ENCODE results near the gene PLEKHO2.

PLEKHO2 gene

GRCh38 chr15:64844576-64845145 is 2.9 kb downstream of the PLEKHO2 start:
- H3K4me3 ChIP-seq (ENCODE audit: insufficient read depth, low read depth, low read length, poor library complexity, severe bottlenecking): peak overlapping the region; percentile 38
- H3K27me3 ChIP-seq (replicated peaks; ENCODE audit: control insufficient read depth, insufficient read depth, low read length, poor library complexity, severe bottlenecking): no peaks in the 10 kb centered on the region
- peaks cover 10% of the 10 kb centered on the region for H3K36me3 ChIP-seq (ENCODE audit: control insufficient read depth, insufficient read depth, low read length)
- peaks cover 46% of the 10 kb centered on the region for H3K4me1 ChIP-seq (ENCODE audit: control insufficient read depth, insufficient read depth, low read length, poor library complexity, severe bottlenecking)
- H3K27ac ChIP-seq (ENCODE audit: insufficient read depth, low read length, poor library complexity, severe bottlenecking): peak overlapping the region; percentile 39
- DNase-seq: no peak
- no peaks in the 10 kb centered on the region for H3K9me3 ChIP-seq (ENCODE audit: control insufficient read depth, low read length)

DNA sequence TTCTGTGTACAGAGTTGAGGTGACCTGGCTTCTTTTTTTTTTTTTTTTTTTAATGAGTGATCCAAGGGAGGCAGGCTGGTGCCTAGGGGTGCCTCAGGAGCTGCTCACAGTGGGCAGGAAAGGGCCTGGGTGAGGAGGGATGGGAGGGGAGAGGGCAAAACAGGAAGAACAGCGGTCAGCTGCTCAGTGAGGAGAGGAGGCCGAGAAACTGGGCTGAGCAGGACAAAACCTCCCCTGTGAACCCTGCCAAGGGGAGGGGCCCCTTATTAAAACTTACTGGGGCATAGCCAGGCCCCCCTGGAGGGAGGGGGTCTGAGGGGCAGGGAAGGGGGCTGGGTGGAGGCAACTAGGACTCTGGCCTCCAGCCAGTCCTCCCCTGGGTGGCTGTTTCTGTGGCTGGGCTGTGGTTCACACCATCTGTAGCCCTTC is 3.5 kb downstream of the PLEKHO2 start:
- Histone ChIP-seq H3K36me3 (ENCODE audit: control insufficient read depth, insufficient read depth, low read length) (peaks cover 13% of the 10 kb centered on the region), H3K4me3 (ENCODE audit: insufficient read depth, low read depth, low read length, poor library complexity, severe bottlenecking) (peak overlapping the region; percentile 20), H3K9me3 (ENCODE audit: control insufficient read depth, low read length) (no peaks in the 10 kb centered on the region), H3K4me1 (ENCODE audit: control insufficient read depth, insufficient read depth, low read length, poor library complexity, severe bottlenecking) (peaks cover 46% of the 10 kb centered on the region), H3K27ac (ENCODE audit: insufficient read depth, low read length, poor library complexity, severe bottlenecking) (peak overlapping the region; percentile 39), H3K27me3 (replicated peaks; ENCODE audit: control insufficient read depth, insufficient read depth, low read length, poor library complexity, severe bottlenecking) (no peaks in the 10 kb centered on the region)
- DNase-seq: no peak

DNA sequence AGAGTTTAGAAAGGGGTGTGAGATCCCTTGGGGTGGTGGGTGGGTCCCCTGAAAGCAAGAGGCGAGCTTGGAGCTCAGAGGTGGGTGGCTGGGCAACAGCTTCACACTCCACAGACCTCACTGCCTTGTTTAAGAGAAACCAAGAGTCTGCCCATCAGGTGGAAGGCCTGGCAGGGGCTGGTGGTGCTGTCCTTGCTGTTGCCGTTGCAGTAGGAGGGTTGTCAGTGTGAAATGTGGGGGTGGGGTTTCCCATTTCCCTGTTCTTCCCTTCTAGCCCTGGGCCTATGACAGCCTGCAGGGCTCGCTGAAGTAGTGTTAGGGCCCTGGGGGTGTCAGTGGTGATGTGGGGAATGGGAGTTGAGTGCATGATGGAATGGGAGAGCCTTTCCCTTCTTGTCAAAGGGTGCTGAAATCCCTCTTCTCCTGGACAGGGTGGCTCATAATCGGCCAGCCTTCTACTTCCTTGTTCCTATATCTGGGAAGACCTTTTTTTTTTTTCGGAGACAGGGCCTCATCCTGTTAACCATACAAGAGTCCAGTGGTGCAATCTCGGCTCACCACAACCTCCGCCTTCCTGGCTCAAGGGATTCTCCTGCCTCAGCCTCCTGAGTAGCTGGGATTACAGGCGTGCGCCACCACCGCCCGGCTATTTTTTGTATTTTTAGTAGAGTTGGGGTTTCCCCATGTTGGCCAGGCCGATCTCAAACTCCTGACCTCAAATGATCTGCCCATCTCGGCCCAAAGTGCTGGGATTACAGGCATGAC is 4.3 kb downstream of the PLEKHO2 start:
- no peak for DNase-seq
- H3K9me3 ChIP-seq (ENCODE audit: control insufficient read depth, low read length): no peaks in the 10 kb centered on the region
- no peak overlapping the region for H3K27ac ChIP-seq (ENCODE audit: insufficient read depth, low read length, poor library complexity, severe bottlenecking)
- H3K36me3 ChIP-seq (ENCODE audit: control insufficient read depth, insufficient read depth, low read length): peaks cover 19% of the 10 kb centered on the region
- no peaks in the 10 kb centered on the region for H3K27me3 ChIP-seq (replicated peaks; ENCODE audit: control insufficient read depth, insufficient read depth, low read length, poor library complexity, severe bottlenecking)
- no peak overlapping the region for H3K4me3 ChIP-seq (ENCODE audit: insufficient read depth, low read depth, low read length, poor library complexity, severe bottlenecking)
- H3K4me1 ChIP-seq (ENCODE audit: control insufficient read depth, insufficient read depth, low read length, poor library complexity, severe bottlenecking): peaks cover 41% of the 10 kb centered on the region

DNA sequence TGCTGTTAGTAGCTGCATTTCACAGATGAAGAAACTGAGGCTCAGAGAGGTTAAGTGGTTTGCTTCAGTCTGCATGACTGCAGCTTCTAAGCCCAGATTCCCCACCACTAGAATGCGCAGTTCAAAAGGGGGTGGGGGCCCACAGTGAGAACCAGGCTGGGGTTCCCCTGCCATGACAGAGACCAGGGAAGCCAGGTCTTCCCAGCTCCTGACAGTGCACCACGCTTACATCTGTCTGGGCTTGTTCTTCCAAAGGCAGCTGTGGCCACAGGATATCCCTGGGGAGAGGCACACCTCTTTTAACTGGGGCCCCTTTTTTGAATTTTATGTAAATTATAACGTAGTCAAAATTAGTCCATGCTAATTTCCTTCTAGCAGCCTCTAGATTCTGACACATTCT is 5.3 kb downstream of the PLEKHO2 start:
- Histone ChIP-seq H3K27ac (ENCODE audit: insufficient read depth, low read length, poor library complexity, severe bottlenecking) (no peak overlapping the region), H3K4me1 (ENCODE audit: control insufficient read depth, insufficient read depth, low read length, poor library complexity, severe bottlenecking) (peaks cover 39% of the 10 kb centered on the region), H3K9me3 (ENCODE audit: control insufficient read depth, low read length) (no peaks in the 10 kb centered on the region), H3K4me3 (ENCODE audit: insufficient read depth, low read depth, low read length, poor library complexity, severe bottlenecking) (no peak overlapping the region), H3K27me3 (replicated peaks; ENCODE audit: control insufficient read depth, insufficient read depth, low read length, poor library complexity, severe bottlenecking) (no peaks in the 10 kb centered on the region), H3K36me3 (ENCODE audit: control insufficient read depth, insufficient read depth, low read length) (peaks cover 29% of the 10 kb centered on the region)
- no peak for DNase-seq

- H3K4me3 ChIP-seq (ENCODE audit: insufficient read depth, low read depth, low read length, poor library complexity, severe bottlenecking): no peak overlapping the region
- H3K9me3 ChIP-seq (ENCODE audit: control insufficient read depth, low read length): no peaks in the 10 kb centered on the region
- peaks cover 33% of the 10 kb centered on the region for H3K36me3 ChIP-seq (ENCODE audit: control insufficient read depth, insufficient read depth, low read length)
- peaks cover 38% of the 10 kb centered on the region for H3K4me1 ChIP-seq (ENCODE audit: control insufficient read depth, insufficient read depth, low read length, poor library complexity, severe bottlenecking)
- no peak for DNase-seq
- no peak overlapping the region for H3K27ac ChIP-seq (ENCODE audit: insufficient read depth, low read length, poor library complexity, severe bottlenecking)
- H3K27me3 ChIP-seq (replicated peaks; ENCODE audit: control insufficient read depth, insufficient read depth, low read length, poor library complexity, severe bottlenecking): no peaks in the 10 kb centered on the region
Measured at GRCh38 chr15:64847448-64847847, 5.7 kb downstream of the PLEKHO2 start.

- Histone ChIP-seq H3K27ac (ENCODE audit: insufficient read depth, low read length, poor library complexity, severe bottlenecking) (no peak overlapping the region), H3K9me3 (ENCODE audit: control insufficient read depth, low read length) (no peaks in the 10 kb centered on the region), H3K4me3 (ENCODE audit: insufficient read depth, low read depth, low read length, poor library complexity, severe bottlenecking) (no peak overlapping the region), H3K36me3 (ENCODE audit: control insufficient read depth, insufficient read depth, low read length) (peaks cover 33% of the 10 kb centered on the region), H3K27me3 (replicated peaks; ENCODE audit: control insufficient read depth, insufficient read depth, low read length, poor library complexity, severe bottlenecking) (no peaks in the 10 kb centered on the region), H3K4me1 (ENCODE audit: control insufficient read depth, insufficient read depth, low read length, poor library complexity, severe bottlenecking) (peaks cover 32% of the 10 kb centered on the region)
- no peak for DNase-seq
Measured at GRCh38 chr15:64847876-64848716, 6.4 kb downstream of the PLEKHO2 start.

DNA sequence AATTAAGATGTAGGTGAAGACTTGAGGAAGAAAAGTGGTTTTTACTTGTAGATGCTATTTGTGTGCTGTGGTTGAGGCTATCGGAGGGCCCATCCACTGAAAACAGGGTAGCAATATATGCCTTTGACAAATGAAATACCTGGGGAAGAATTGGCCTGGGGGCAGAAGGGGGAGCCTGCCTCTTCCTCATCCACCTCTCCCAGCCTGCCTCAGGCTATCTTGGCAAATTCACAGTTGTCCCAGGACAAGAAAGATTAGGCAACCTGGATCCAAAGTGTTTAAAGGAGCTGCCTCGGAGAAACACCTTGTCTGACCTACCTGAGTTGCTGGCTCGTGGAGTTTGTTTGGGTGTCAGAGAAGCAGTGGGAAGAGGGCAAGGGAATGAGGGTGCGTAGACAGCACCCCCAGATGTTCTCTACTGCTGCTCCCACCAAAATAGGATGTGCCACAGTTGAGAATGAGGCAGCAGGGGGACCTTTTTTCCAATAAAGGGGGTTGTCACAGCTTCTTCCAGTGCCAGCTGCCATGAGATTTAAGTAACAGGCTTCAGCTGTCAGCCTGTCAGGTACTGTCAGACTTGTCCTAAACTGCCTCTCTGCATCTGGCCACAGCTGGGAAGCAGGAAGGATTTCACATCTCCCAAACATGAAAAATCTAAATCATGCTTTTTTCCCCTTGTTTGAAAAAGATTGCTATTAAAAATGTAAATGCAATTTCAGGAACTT is 9.2 kb downstream of the PLEKHO2 start:
- H3K4me3 ChIP-seq (ENCODE audit: insufficient read depth, low read depth, low read length, poor library complexity, severe bottlenecking): no peak overlapping the region
- peaks cover 59% of the 10 kb centered on the region for H3K36me3 ChIP-seq (ENCODE audit: control insufficient read depth, insufficient read depth, low read length)
- H3K27me3 ChIP-seq (replicated peaks; ENCODE audit: control insufficient read depth, insufficient read depth, low read length, poor library complexity, severe bottlenecking): no peaks in the 10 kb centered on the region
- H3K9me3 ChIP-seq (ENCODE audit: control insufficient read depth, low read length): no peaks in the 10 kb centered on the region
- H3K27ac ChIP-seq (ENCODE audit: insufficient read depth, low read length, poor library complexity, severe bottlenecking): no peak overlapping the region
- DNase-seq: no peak
- H3K4me1 ChIP-seq (ENCODE audit: control insufficient read depth, insufficient read depth, low read length, poor library complexity, severe bottlenecking): peaks cover 15% of the 10 kb centered on the region

DNA sequence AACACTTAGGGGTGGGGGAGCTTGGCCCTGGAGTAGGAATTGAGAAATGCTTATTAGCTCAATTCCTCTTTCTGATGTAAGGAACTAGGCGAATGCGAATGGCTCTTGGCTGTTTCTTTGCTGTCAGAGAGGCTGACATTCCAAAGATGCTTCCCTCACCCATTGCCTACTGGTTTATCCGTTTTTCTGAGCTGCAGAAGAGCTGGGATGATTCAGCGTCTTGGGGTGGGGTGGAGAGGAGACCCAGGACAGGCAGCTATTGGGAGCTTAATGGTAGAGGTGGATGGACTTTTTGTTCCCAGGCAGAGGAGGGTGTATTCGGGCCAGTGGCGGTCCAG is 9.8 kb downstream of the PLEKHO2 start:
- no peak for DNase-seq
- H3K4me1 ChIP-seq (ENCODE audit: control insufficient read depth, insufficient read depth, low read length, poor library complexity, severe bottlenecking): peaks cover 16% of the 10 kb centered on the region
- H3K9me3 ChIP-seq (ENCODE audit: control insufficient read depth, low read length): no peaks in the 10 kb centered on the region
- H3K27ac ChIP-seq (ENCODE audit: insufficient read depth, low read length, poor library complexity, severe bottlenecking): no peak overlapping the region
- peaks cover 64% of the 10 kb centered on the region for H3K36me3 ChIP-seq (ENCODE audit: control insufficient read depth, insufficient read depth, low read length)
- H3K4me3 ChIP-seq (ENCODE audit: insufficient read depth, low read depth, low read length, poor library complexity, severe bottlenecking): no peak overlapping the region
- no peaks in the 10 kb centered on the region for H3K27me3 ChIP-seq (replicated peaks; ENCODE audit: control insufficient read depth, insufficient read depth, low read length, poor library complexity, severe bottlenecking)

DNA sequence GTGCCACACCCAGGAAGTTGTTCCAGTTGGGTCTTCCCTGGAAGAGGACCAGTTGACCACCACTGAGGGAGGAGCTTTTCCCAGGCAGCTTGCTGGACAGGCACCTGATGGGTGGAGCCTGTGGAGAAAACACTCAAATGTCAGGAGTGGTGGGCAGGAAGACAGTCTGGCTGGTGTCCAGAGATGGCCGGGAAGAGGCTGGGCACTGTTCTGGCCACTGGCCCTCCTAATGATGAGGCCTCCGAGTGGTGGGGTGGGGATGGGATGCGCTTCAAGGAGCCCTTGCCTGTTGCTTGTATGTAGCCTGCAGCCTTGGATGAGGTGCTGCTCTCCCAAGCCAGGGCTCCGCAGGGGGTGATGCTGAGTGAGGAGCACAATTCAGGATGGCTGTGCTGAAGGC is 12.3 kb downstream of the PLEKHO2 start:
- H3K27ac ChIP-seq (ENCODE audit: insufficient read depth, low read length, poor library complexity, severe bottlenecking): no peak overlapping the region
- H3K36me3 ChIP-seq (ENCODE audit: control insufficient read depth, insufficient read depth, low read length): peaks cover 68% of the 10 kb centered on the region
- peaks cover 27% of the 10 kb centered on the region for H3K4me1 ChIP-seq (ENCODE audit: control insufficient read depth, insufficient read depth, low read length, poor library complexity, severe bottlenecking)
- H3K27me3 ChIP-seq (replicated peaks; ENCODE audit: control insufficient read depth, insufficient read depth, low read length, poor library complexity, severe bottlenecking): no peaks in the 10 kb centered on the region
- H3K4me3 ChIP-seq (ENCODE audit: insufficient read depth, low read depth, low read length, poor library complexity, severe bottlenecking): no peak overlapping the region
- no peaks in the 10 kb centered on the region for H3K9me3 ChIP-seq (ENCODE audit: control insufficient read depth, low read length)
- DNase-seq: no peak

All from effector memory CD4-positive, alpha-beta T cell (primary cell).